ENCODE data around the gene DNAI1.

GRCh38 chr9:34510497-34511468 is 52.2 kb downstream of the DNAI1 start:
- TF ChIP-seq POLR2A (IDR thresholded peaks at IDR 0.05) (no peak), CTCF (IDR thresholded peaks at IDR 0.05) (no peak)

Measured in tibial nerve (tissue), 3 donors.